ENCODE results near the gene NEMF.

DNA sequence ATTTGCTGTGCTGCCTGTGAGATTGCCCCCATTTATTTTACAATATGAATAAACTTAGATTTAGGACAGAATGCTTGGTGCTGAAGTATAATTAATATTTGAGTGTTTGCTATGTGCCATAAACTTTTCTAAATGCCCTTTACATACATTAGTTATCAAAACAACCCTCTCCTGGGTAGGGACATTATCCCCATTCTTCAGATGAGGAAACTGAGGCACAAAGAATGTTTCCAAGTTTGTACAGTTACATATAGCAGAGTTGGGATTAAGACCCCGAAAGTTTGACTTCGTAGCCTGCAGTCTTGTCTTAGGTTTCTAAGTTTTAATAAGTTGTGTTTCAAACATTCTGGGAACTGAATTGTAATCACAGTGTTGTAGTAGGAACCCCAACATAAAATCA, 66.3 kb downstream of the NEMF start:
- TF ChIP-seq, protein P1, sequence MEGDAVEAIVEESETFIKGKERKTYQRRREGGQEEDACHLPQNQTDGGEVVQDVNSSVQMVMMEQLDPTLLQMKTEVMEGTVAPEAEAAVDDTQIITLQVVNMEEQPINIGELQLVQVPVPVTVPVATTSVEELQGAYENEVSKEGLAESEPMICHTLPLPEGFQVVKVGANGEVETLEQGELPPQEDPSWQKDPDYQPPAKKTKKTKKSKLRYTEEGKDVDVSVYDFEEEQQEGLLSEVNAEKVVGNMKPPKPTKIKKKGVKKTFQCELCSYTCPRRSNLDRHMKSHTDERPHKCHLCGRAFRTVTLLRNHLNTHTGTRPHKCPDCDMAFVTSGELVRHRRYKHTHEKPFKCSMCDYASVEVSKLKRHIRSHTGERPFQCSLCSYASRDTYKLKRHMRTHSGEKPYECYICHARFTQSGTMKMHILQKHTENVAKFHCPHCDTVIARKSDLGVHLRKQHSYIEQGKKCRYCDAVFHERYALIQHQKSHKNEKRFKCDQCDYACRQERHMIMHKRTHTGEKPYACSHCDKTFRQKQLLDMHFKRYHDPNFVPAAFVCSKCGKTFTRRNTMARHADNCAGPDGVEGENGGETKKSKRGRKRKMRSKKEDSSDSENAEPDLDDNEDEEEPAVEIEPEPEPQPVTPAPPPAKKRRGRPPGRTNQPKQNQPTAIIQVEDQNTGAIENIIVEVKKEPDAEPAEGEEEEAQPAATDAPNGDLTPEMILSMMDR (conservative IDR thresholded peaks at IDR 0.05), result no peak
- no peak for TF ChIP-seq EZH2 (IDR thresholded peaks at IDR 0.05; ENCODE audit: low read depth)
